ENCODE results near the gene ITSN2. TPM values are rescaled to one million over a fixed set of nuclear protein-coding genes. Genes with fewer than 3 reads are reported as not detected.

ITSN2 gene
- total RNA-seq, 2 donors from 2014 or later: 38.2 to 38.5 TPM

DNA sequence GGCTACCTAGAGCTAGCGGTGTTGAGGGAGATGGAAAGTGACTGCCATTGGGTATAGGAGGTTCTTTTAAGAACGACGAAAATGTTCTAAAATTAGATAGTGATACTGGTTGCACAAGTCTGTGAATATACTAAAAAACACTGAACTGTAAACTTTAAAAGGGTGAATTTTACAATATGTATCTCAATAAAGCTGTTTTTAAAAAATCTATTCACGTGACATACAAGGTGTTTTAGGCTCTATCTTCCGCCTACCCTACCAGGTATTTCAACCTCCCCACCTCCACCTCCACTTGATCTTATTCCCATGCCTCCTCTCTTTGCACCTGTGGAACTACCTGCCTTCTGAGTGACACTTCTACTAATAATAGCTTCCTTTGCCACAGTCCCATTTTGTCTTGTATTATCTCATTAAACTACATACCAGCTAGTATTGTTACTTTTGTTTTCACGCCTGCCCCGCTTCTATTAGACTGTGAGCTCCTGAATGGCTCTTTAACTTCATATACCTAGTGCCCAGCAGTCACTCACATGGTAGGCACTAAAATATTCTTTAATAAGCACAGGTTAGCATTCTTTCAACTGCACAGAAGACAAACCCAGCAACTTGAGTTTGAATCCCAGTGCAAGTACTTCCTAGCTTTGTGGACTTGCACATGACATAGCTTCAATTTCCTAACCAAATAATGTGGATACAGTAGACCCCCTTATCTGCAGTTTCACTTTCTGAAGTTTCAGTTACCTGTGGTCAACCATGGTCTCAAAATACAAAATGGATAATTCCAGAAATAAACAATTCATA, 9.3 kb downstream of the ITSN2 start:
- TF ChIP-seq, protein P1, sequence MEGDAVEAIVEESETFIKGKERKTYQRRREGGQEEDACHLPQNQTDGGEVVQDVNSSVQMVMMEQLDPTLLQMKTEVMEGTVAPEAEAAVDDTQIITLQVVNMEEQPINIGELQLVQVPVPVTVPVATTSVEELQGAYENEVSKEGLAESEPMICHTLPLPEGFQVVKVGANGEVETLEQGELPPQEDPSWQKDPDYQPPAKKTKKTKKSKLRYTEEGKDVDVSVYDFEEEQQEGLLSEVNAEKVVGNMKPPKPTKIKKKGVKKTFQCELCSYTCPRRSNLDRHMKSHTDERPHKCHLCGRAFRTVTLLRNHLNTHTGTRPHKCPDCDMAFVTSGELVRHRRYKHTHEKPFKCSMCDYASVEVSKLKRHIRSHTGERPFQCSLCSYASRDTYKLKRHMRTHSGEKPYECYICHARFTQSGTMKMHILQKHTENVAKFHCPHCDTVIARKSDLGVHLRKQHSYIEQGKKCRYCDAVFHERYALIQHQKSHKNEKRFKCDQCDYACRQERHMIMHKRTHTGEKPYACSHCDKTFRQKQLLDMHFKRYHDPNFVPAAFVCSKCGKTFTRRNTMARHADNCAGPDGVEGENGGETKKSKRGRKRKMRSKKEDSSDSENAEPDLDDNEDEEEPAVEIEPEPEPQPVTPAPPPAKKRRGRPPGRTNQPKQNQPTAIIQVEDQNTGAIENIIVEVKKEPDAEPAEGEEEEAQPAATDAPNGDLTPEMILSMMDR (IDR thresholded peaks at IDR 0.05): no peak
- no peaks in the 10 kb centered on the region for H3K27me3 ChIP-seq
- H3K9ac ChIP-seq (ENCODE audit: low read depth in 2 of 2, low read length in 2 of 2): no peak overlapping the region
- H3K4me1 ChIP-seq: no peaks in the 10 kb centered on the region
- H3K4me3 ChIP-seq: no peak overlapping the region
- intact Hi-C loops (cut with DNase I): no loop called here
- H3K27ac ChIP-seq: no peak overlapping the region
- H3K9me3 ChIP-seq: no peaks in the 10 kb centered on the region
- no peaks in the 10 kb centered on the region for H3K36me3 ChIP-seq
- no peak for DNase-seq

DNA sequence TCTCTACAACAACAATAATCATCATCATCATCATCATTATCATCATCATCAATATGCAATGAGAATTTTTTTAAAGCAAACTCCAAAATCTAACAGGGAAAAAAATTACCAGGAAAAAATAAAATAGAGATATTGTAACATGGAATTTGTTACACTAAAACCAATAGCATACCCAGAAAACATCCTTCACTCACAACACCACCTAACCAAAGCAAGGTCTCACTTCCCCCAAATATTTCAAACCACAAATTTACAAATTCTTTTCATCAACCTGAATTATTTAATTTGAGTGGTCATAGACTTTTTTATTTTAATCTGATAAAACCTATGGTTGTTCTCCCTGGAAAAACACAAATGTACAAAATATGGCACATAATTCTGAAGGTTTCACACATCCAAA, 11.2 kb downstream of the ITSN2 start:
- Histone ChIP-seq H3K27me3 (no peaks in the 10 kb centered on the region), H3K9ac (ENCODE audit: low read depth in 2 of 2, low read length in 2 of 2) (no peak overlapping the region), H3K9me3 (no peaks in the 10 kb centered on the region), H3K4me3 (no peak overlapping the region), H3K27ac (no peak overlapping the region), H3K4me1 (no peaks in the 10 kb centered on the region), H3K36me3 (no peaks in the 10 kb centered on the region)
- TF ChIP-seq, protein P1 (IDR thresholded peaks at IDR 0.05): no peak
- intact Hi-C loops (cut with DNase I): no loop called here
- DNase-seq: no peak

- no peaks in the 10 kb centered on the region for H3K27me3 ChIP-seq
- TF ChIP-seq, protein P1 (IDR thresholded peaks at IDR 0.05): no peak
- no peak overlapping the region for H3K27ac ChIP-seq
- no peak overlapping the region for H3K9ac ChIP-seq (ENCODE audit: low read depth in 2 of 2, low read length in 2 of 2)
- H3K9me3 ChIP-seq: no peaks in the 10 kb centered on the region
- no peak overlapping the region for H3K4me3 ChIP-seq
- no peak for DNase-seq
- intact Hi-C loops (cut with DNase I): no loop called here
- H3K36me3 ChIP-seq: no peaks in the 10 kb centered on the region
- peaks cover 5% of the 10 kb centered on the region for H3K4me1 ChIP-seq
Measured at GRCh38 chr2:24345937-24346336, 14.4 kb downstream of the ITSN2 start.

DNA sequence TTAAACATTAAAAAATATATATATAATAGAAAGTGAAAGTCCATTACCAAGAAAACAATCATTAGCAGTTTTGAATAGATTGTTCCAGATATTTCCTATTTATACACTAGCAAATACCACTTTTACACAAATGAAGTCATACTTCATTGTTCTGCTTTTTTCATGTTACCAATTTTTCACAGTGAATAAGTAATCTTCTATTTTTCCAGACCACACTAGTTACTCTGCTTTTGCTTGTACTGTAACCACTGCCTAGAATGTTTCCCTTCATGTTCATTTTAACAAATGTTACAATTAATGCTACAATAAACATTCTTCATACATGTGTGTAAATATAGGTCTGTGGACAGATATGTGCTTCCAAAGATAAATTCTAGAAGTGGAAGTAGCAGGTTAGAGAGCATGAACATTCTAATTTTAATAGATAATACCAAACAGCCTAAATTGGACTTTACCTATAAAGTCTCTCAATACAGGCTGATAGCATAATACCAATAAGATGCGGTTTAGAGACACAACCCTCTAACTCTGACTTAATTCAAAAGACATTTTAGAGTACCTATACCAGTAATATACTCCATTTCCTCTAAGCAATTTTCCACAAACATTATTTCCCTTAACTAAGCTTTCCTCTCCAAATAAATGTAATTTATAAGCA, 17.0 kb downstream of the ITSN2 start:
- H3K9me3 ChIP-seq: no peaks in the 10 kb centered on the region
- intact Hi-C loops (cut with DNase I): no loop called here
- no peaks in the 10 kb centered on the region for H3K36me3 ChIP-seq
- H3K27me3 ChIP-seq: no peaks in the 10 kb centered on the region
- TF ChIP-seq, protein P1 (IDR thresholded peaks at IDR 0.05): no peak
- no peak for DNase-seq
- no peak overlapping the region for H3K27ac ChIP-seq
- H3K4me3 ChIP-seq: no peak overlapping the region
- H3K9ac ChIP-seq (ENCODE audit: low read depth in 2 of 2, low read length in 2 of 2): no peak overlapping the region
- peaks cover 6% of the 10 kb centered on the region for H3K4me1 ChIP-seq

GRCh38 chr2:24342110-24342910, 18.0 kb downstream of the ITSN2 start:
- intact Hi-C loops (cut with DNase I): no loop called here
- Histone ChIP-seq H3K9ac (ENCODE audit: low read depth in 2 of 2, low read length in 2 of 2) (no peak overlapping the region), H3K36me3 (no peaks in the 10 kb centered on the region), H3K27me3 (no peaks in the 10 kb centered on the region), H3K27ac (no peak overlapping the region), H3K9me3 (no peaks in the 10 kb centered on the region), H3K4me1 (peaks cover 8% of the 10 kb centered on the region), H3K4me3 (no peak overlapping the region)
- DNase-seq: no peak
- TF ChIP-seq, protein P1 (IDR thresholded peaks at IDR 0.05): no peak

Measured in colonic mucosa (tissue), 4 donors.